ENCODE measurements around the gene STBD1.

Gene STBD1

DNA sequence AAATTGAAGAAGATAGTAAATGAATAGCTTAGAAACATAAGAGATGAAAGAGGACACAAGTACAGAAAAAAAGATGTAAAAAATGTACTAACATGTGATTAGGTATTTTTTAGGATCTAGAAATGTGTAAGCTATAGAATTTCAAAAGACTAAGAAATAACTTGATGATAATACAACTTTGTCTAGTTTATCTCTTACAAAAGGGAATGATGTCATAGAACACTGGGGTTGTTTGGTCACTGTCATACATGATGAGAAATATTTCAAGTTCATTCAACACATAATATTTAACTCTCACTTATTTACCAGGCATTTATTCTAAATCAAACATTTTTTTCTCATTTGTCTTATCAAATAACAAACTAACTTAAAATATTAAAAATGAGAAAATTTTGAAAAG lies 18.5 kb downstream of the STBD1 start:
- Histone ChIP-seq H3K79me2 (ENCODE audit: insufficient read depth, low read length) (no peaks in the 10 kb centered on the region), H3K27me3 (ENCODE audit: insufficient read depth, low read length, poor library complexity) (no peaks in the 10 kb centered on the region), H4K20me1 (ENCODE audit: insufficient read depth, low read length) (no peaks in the 10 kb centered on the region), H3K27ac (ENCODE audit: low read length) (no peak overlapping the region), H3K4me2 (ENCODE audit: insufficient read depth, low read length) (no peak overlapping the region), H2AFZ (ENCODE audit: low read depth, low read length) (no peak overlapping the region), H3K9me3 (ENCODE audit: insufficient read depth, low read length, severe bottlenecking) (peaks cover 24% of the 10 kb centered on the region), H3K4me1 (ENCODE audit: insufficient read depth, low read length) (no peaks in the 10 kb centered on the region), H3K36me3 (ENCODE audit: insufficient read depth, low read length) (no peaks in the 10 kb centered on the region), H3K4me3 (ENCODE audit: low read depth in 1 of 2, low read length in 2 of 2) (no peak overlapping the region), H3K9ac (ENCODE audit: low read depth, low read length) (no peak overlapping the region)
- no peak for TF ChIP-seq EZH2 (IDR thresholded peaks at IDR 0.05; ENCODE audit: borderline replicate concordance, low read depth, low read length, severe bottlenecking)
- TF ChIP-seq, protein P1, sequence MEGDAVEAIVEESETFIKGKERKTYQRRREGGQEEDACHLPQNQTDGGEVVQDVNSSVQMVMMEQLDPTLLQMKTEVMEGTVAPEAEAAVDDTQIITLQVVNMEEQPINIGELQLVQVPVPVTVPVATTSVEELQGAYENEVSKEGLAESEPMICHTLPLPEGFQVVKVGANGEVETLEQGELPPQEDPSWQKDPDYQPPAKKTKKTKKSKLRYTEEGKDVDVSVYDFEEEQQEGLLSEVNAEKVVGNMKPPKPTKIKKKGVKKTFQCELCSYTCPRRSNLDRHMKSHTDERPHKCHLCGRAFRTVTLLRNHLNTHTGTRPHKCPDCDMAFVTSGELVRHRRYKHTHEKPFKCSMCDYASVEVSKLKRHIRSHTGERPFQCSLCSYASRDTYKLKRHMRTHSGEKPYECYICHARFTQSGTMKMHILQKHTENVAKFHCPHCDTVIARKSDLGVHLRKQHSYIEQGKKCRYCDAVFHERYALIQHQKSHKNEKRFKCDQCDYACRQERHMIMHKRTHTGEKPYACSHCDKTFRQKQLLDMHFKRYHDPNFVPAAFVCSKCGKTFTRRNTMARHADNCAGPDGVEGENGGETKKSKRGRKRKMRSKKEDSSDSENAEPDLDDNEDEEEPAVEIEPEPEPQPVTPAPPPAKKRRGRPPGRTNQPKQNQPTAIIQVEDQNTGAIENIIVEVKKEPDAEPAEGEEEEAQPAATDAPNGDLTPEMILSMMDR (IDR thresholded peaks at IDR 0.05; ENCODE audit: borderline replicate concordance, extremely low read depth, low read length, poor library complexity, severe bottlenecking), result no peak
- DNase-seq (no peak), ATAC-seq (ENCODE audit: insufficient read depth, low read depth) (no peak)

GRCh38 chr4:76326515-76326914 lies 20.0 kb downstream of the STBD1 start:
- DNase-seq (no peak), ATAC-seq (ENCODE audit: insufficient read depth, low read depth) (no peak)
- Histone ChIP-seq H3K4me2 (ENCODE audit: insufficient read depth, low read length) (no peak overlapping the region), H3K27me3 (ENCODE audit: insufficient read depth, low read length, poor library complexity) (no peaks in the 10 kb centered on the region), H2AFZ (ENCODE audit: low read depth, low read length) (no peak overlapping the region), H3K9ac (ENCODE audit: low read depth, low read length) (no peak overlapping the region), H3K4me3 (ENCODE audit: low read depth in 1 of 2, low read length in 2 of 2) (no peak overlapping the region), H3K9me3 (ENCODE audit: insufficient read depth, low read length, severe bottlenecking) (peaks cover 24% of the 10 kb centered on the region), H3K27ac (ENCODE audit: low read length) (no peak overlapping the region), H3K4me1 (ENCODE audit: insufficient read depth, low read length) (no peaks in the 10 kb centered on the region), H3K79me2 (ENCODE audit: insufficient read depth, low read length) (no peaks in the 10 kb centered on the region), H3K36me3 (ENCODE audit: insufficient read depth, low read length) (no peaks in the 10 kb centered on the region), H4K20me1 (ENCODE audit: insufficient read depth, low read length) (no peaks in the 10 kb centered on the region)
- TF ChIP-seq, protein P1 (IDR thresholded peaks at IDR 0.05; ENCODE audit: borderline replicate concordance, extremely low read depth, low read length, poor library complexity, severe bottlenecking), result no peak
- no peak for TF ChIP-seq EZH2 (IDR thresholded peaks at IDR 0.05; ENCODE audit: borderline replicate concordance, low read depth, low read length, severe bottlenecking)

DNA sequence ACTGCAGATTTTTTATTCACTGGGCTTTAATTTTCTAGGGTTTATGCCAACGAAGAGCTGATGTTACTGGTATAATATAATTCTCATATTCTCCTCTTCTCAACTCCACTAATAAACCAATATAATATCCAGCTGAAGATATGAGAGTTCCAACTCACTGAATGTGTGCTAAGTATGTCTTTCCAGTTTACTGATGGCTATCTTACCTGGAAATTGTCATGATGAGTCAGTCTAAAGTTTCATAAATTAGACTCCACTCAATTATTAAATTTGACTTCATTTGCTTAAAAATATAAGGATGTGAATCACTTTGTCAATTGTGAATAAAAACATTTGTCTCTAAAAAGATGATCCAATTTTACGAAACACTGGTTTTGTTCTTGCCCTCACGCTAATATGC lies 28.4 kb downstream of the STBD1 start:
- Histone ChIP-seq H3K4me3 (ENCODE audit: low read depth in 1 of 2, low read length in 2 of 2) (no peak overlapping the region), H3K27me3 (ENCODE audit: insufficient read depth, low read length, poor library complexity) (no peaks in the 10 kb centered on the region), H3K4me1 (ENCODE audit: insufficient read depth, low read length) (no peaks in the 10 kb centered on the region), H3K36me3 (ENCODE audit: insufficient read depth, low read length) (no peaks in the 10 kb centered on the region), H3K9ac (ENCODE audit: low read depth, low read length) (no peak overlapping the region), H2AFZ (ENCODE audit: low read depth, low read length) (no peak overlapping the region), H3K9me3 (ENCODE audit: insufficient read depth, low read length, severe bottlenecking) (no peaks in the 10 kb centered on the region), H3K27ac (ENCODE audit: low read length) (no peak overlapping the region), H4K20me1 (ENCODE audit: insufficient read depth, low read length) (no peaks in the 10 kb centered on the region), H3K4me2 (ENCODE audit: insufficient read depth, low read length) (no peak overlapping the region), H3K79me2 (ENCODE audit: insufficient read depth, low read length) (no peaks in the 10 kb centered on the region)
- TF ChIP-seq, protein P1 (IDR thresholded peaks at IDR 0.05; ENCODE audit: borderline replicate concordance, extremely low read depth, low read length, poor library complexity, severe bottlenecking), result no peak
- no peak for TF ChIP-seq EZH2 (IDR thresholded peaks at IDR 0.05; ENCODE audit: borderline replicate concordance, low read depth, low read length, severe bottlenecking)
- no peak for ATAC-seq (ENCODE audit: insufficient read depth, low read depth)
- DNase-seq, result no peak

DNA sequence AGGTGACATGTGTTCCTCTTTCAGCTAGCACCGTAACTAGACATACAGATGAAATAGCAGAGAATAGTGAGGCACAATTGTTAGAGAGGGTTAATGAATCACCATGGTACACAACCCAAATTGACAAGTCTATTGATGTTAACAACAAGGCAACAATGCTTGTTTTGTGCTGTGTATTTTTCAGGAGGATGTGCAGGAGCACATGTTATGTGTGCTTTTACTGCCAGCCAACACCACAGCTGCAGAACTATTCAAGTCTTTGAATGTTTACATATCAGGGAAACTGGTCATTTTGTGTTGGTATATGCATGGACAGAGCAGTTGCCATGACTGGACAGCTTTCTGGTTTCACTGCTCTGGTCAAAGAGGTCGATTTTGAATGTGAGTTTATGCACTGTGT lies 32.8 kb downstream of the STBD1 start:
- Histone ChIP-seq H3K27ac (ENCODE audit: low read length) (no peak overlapping the region), H2AFZ (ENCODE audit: low read depth, low read length) (no peak overlapping the region), H3K27me3 (ENCODE audit: insufficient read depth, low read length, poor library complexity) (no peaks in the 10 kb centered on the region), H3K4me3 (ENCODE audit: low read depth in 1 of 2, low read length in 2 of 2) (no peak overlapping the region), H3K4me2 (ENCODE audit: insufficient read depth, low read length) (no peak overlapping the region), H3K79me2 (ENCODE audit: insufficient read depth, low read length) (no peaks in the 10 kb centered on the region), H3K9ac (ENCODE audit: low read depth, low read length) (no peak overlapping the region), H3K4me1 (ENCODE audit: insufficient read depth, low read length) (no peaks in the 10 kb centered on the region), H3K36me3 (ENCODE audit: insufficient read depth, low read length) (no peaks in the 10 kb centered on the region), H4K20me1 (ENCODE audit: insufficient read depth, low read length) (no peaks in the 10 kb centered on the region), H3K9me3 (ENCODE audit: insufficient read depth, low read length, severe bottlenecking) (no peaks in the 10 kb centered on the region)
- no peak for TF ChIP-seq EZH2 (IDR thresholded peaks at IDR 0.05; ENCODE audit: borderline replicate concordance, low read depth, low read length, severe bottlenecking)
- TF ChIP-seq, protein P1 (IDR thresholded peaks at IDR 0.05; ENCODE audit: borderline replicate concordance, extremely low read depth, low read length, poor library complexity, severe bottlenecking), result no peak
- ATAC-seq (ENCODE audit: insufficient read depth, low read depth), result no peak
- no peak for DNase-seq

All from DND-41 (cell line).